Left ventricle myocardium inferior (tissue), 1 donor: ENCODE data around the gene ADD2. TPM values are rescaled to one million over a fixed set of nuclear protein-coding genes. Genes with fewer than 3 reads are reported as not detected.

Source experiments
- DNase-seq: peaks from one replicate; pipeline ENCODE4 v3.0.0-alpha.2; 2020
- H3K27ac ChIP-seq: fragments of 200-600 bp; replicated peaks from 2 replicates; pipeline ENCODE4 v1.8.0; 2021
- H3K27me3 ChIP-seq: fragments of 200-600 bp; 2 replicates; pipeline ENCODE4 v1.8.0; 2021; ENCODE audit warnings: low read depth
- H3K36me3 ChIP-seq: fragments of 200-600 bp; 2 replicates; pipeline ENCODE4 v1.8.0; 2021
- H3K4me1 ChIP-seq: fragments of 200-600 bp; 2 replicates; pipeline ENCODE4 v1.8.0; 2021
- H3K4me3 ChIP-seq: fragments of 200-600 bp; 2 replicates; pipeline ENCODE4 v1.8.0; 2021; ENCODE audit warnings: mild to moderate bottlenecking, moderate library complexity
- H3K9me3 ChIP-seq: fragments of 200-600 bp; replicated peaks from 2 replicates; pipeline ENCODE4 v1.8.0; 2021
- intact Hi-C: fragments of 100-400 bp; cut with micrococcal nuclease; formaldehyde crosslinking; loops from one replicate; pipeline ENCODE4 v1.11.0; 2022
- total RNA-seq: library from RNA; stranded (reverse); fragmentation: NEBNext Ultra II Directional; extraction: Animal tissue kit (Norgen Biotek cat#: 25700); gene quantifications from one replicate; pipeline ENCODE4 v1.2.1, GENCODE V29; 2021
- TF ChIP-seq, protein P1 (sequence below): fragments of 200-600 bp; IDR thresholded peaks from 2 replicates; pipeline ENCODE4 v1.8.0; 2021; ENCODE audit warnings: antibody characterized with exemption, mild to moderate bottlenecking, borderline replicate concordance
- donor health status: DM: no; HTN: yes; CAD: no; lungs with severe emphysema.

ADD2 gene
- total RNA-seq, 1 donor from 2014 or later: 2.7 TPM

DNA sequence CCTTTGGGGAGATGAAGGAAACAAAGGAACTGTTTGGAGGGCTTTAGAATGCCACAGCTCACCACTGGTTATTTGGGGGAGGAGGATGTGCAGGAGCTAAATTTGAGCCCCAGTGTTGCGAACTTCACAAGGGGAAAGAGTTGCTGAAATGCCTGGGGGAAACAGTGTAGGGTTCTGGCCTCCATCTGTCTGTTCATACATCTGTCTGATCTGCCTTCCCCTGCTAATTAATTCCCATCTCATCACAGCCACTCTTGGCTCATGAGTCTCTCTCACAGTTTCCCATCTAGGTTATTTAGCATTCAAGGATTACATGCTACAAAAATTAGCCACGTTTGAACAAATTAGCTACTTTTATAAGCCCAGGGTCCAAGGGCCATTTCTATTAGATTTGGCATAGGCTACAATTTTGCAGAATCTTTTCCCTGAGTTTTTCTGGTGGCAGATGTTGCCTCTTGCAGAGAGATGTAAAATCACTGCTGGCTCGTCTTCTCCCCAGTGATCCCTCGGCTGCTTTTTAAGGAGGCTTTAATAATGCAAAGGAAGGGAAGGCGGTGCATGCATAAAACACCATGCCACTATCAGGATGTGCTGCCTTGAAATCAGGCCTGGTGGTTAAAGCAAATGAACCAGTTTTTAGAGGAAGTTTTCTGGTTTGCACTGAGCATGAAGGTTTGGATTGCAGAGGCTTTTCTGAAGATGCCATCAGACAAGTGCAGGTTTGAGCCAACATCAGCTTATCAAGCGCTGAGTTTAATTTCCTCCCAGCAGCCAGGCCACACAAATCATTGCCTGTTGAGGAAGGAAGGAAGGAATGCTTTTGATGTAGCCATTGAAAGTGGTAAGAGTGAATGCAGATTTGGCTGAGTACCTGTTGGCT lies 35.0 kb downstream of the ADD2 start:
- Histone ChIP-seq H3K9me3 (no peaks in the 10 kb centered on the region), H3K4me1 (no peaks in the 10 kb centered on the region), H3K27ac (no peak overlapping the region), H3K4me3 (no peak overlapping the region), H3K27me3 (peaks cover 28% of the 10 kb centered on the region), H3K36me3 (no peaks in the 10 kb centered on the region)
- no peak for DNase-seq
- intact Hi-C loops: no loop called here
- TF ChIP-seq, protein P1, sequence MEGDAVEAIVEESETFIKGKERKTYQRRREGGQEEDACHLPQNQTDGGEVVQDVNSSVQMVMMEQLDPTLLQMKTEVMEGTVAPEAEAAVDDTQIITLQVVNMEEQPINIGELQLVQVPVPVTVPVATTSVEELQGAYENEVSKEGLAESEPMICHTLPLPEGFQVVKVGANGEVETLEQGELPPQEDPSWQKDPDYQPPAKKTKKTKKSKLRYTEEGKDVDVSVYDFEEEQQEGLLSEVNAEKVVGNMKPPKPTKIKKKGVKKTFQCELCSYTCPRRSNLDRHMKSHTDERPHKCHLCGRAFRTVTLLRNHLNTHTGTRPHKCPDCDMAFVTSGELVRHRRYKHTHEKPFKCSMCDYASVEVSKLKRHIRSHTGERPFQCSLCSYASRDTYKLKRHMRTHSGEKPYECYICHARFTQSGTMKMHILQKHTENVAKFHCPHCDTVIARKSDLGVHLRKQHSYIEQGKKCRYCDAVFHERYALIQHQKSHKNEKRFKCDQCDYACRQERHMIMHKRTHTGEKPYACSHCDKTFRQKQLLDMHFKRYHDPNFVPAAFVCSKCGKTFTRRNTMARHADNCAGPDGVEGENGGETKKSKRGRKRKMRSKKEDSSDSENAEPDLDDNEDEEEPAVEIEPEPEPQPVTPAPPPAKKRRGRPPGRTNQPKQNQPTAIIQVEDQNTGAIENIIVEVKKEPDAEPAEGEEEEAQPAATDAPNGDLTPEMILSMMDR: no peak

DNA sequence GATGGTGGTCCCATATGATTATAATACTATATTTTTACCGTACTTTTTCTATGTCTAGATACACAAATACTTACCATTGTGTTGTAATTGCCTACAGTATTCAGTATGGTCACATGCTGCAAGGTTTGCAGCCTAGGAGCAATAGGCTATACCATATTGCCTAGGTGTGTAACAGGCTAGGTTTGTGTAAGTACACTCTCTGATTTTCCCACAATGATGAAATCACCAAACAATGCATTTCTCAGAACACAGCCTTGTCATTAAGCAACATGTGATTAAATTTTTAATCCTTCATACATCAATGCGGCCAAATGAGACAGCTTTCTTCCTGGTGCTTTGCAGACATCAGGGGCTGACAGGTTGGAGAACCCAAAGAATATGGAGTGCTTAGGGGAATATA lies 37.3 kb downstream of the ADD2 start:
- Histone ChIP-seq H3K27me3 (peaks cover 24% of the 10 kb centered on the region), H3K4me3 (no peak overlapping the region), H3K4me1 (no peaks in the 10 kb centered on the region), H3K36me3 (no peaks in the 10 kb centered on the region), H3K9me3 (no peaks in the 10 kb centered on the region), H3K27ac (no peak overlapping the region)
- DNase-seq: no peak
- intact Hi-C loops: no loop called here
- TF ChIP-seq, protein P1: no peak

DNA sequence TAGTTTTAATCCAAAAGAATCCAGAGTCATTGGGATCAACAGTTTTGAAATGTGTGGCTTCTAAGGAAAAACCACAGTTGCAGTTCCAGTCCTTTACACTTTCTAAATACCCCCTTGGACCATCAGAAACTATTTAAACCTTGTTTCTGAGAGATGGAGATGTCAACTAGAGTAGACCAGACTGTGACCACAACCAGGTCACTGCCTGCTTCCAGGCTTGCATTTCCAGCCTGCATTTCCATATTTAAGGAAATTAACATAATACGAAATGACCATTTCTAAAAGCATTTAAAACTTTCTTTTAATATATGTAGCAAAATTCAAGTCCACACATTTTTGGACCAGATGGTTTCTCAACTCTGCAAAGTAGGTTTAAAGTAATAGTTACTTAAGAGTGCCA lies 38.4 kb downstream of the ADD2 start:
- DNase-seq: no peak
- TF ChIP-seq, protein P1: no peak

DNA sequence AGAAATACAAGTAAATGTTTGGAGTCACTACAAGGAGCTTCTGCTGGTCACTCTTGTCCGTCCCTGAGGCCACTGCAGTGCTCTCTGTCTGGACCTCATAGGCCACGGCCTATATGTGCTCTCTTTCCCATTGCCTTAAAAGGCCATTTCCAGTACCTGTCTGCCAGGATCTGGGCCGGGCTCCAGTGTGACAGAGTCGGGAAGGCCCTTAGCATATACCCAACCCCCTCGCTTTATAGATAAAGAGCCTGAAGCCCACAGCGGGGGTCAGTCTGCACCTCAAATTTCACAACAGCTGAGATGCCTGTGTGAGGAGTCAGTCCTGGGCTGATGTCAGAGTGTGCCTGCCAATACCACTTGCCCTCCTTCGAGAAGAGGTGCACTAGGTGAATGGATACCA lies 39.9 kb downstream of the ADD2 start:
- TF ChIP-seq, protein P1: no peak
- Histone ChIP-seq H3K27ac (no peak overlapping the region), H3K4me1 (no peaks in the 10 kb centered on the region), H3K9me3 (no peaks in the 10 kb centered on the region), H3K36me3 (no peaks in the 10 kb centered on the region), H3K27me3 (peaks cover 5% of the 10 kb centered on the region), H3K4me3 (no peak overlapping the region)
- no peak for DNase-seq
- intact Hi-C loops: no loop called here

More for the DNA sequence above, 38.4 kb downstream of the ADD2 start:
- H3K4me3 ChIP-seq: no peak overlapping the region
- H3K27ac ChIP-seq: no peak overlapping the region
- intact Hi-C loops: no loop called here
- peaks cover 15% of the 10 kb centered on the region for H3K27me3 ChIP-seq
- H3K36me3 ChIP-seq: no peaks in the 10 kb centered on the region
- H3K4me1 ChIP-seq: no peaks in the 10 kb centered on the region
- no peaks in the 10 kb centered on the region for H3K9me3 ChIP-seq

DNA sequence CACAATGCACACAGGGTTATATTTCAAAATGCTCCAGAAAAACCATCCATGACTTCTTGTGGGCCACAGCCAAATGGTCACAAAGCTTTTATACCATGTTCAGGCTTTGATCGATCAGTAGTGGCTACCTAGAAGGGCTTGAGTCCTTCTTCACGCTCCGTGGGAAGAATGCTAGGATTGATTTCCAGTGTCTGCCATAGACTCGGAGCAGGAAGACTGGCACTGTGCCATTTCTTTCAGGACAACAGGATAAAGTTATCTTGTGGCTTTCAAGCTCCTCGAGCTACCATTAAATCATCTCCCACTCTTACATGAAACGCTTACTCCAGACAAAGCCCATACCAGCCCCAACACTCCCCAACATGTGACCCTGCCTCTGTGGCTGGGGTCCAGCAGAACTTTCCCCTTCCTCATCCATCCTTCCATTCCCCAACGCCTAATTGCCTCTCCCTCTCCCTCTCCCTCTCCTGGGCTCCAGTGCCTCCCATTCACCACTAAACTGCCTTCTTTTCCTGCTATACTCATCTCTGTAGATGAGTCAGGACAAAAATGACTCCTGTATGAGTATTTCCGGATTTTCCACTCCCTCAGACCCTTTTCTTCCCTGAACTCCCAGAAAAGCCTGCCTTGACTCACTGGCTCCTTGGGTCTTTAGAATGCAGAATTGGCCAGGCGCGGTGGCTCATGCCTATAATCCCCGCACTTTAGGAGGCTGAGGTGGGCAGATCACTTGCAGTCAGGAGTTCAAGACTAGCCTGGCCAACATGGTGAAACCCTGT lies 40.9 kb downstream of the ADD2 start:
- TF ChIP-seq, protein P1: no peak
- no peaks in the 10 kb centered on the region for H3K9me3 ChIP-seq
- no peaks in the 10 kb centered on the region for H3K36me3 ChIP-seq
- no peak overlapping the region for H3K4me3 ChIP-seq
- no peak overlapping the region for H3K27ac ChIP-seq
- no peak for DNase-seq
- intact Hi-C loops: no loop called here
- peaks cover 5% of the 10 kb centered on the region for H3K27me3 ChIP-seq
- H3K4me1 ChIP-seq: no peaks in the 10 kb centered on the region
